D721Med (cell line): Measurements from ENCODE around the gene SPRING1.

Experiments used
- DNase-seq: peaks from one replicate; pipeline ENCODE4 v3.0.0; 2011; ENCODE audit warnings: low spot score; ENCODE audit not compliant: insufficient read length
- FAIRE-seq: peaks from 2 replicates; lab custom pipeline; 2011; peaks lifted over from hg19 to GRCh38; lab: Jason Lieb, UNC
- TF ChIP-seq, protein P1 (sequence below): IDR thresholded peaks from 2 replicates; pipeline ENCODE4 v1.5.1; 2012; ENCODE audit warnings: mild to moderate bottlenecking, control low read depth; ENCODE audit not compliant: insufficient read depth; ENCODE audit errors: missing control alignments

SPRING1 gene, protein sequence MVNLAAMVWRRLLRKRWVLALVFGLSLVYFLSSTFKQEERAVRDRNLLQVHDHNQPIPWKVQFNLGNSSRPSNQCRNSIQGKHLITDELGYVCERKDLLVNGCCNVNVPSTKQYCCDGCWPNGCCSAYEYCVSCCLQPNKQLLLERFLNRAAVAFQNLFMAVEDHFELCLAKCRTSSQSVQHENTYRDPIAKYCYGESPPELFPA

DNA sequence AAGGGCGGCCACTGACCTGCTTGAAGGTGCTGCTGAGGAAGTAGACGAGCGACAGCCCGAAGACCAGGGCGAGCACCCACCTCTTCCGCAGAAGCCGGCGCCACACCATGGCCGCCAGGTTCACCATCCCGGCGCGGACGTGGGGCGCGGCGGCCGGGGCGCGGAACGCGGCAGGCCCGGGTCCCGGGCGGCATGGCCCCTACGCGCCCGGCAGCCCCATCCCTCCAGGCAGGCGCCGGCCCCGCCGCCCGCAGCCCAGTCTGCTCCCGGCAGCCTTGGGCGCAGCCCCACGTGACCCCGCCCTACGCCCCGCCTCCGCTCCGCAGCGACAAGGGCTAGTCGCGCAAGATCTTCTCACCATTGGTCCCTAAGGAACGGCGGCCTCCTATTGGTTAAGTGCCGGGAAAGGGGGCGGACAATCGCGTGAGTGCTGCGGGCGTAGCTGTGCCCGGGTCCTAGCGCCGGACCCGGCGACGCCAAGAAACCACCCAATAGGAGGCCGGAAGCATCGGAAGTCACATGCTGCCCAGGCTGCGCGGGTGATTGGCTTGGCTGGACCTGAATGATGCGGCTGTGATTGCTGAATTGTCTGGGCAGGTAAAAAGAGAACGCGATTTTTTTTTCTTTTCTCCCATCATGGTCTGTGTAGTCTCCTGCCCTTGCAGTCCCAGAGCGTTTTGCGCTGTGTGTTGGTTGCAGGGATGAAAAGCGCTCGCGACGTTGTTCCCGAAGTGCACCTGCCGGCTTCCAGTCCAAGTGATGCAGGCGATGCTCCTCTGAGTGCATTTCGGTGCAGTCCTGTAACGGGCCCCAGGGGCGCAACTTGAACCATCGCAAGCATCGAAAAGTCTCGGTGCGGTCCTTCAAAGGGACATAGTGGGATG is at the start of gene SPRING1, which contains the start of gene RNFT2:
Gene SPRING1, minus strand, starts transcription at position 296 of the 884 bp plus-strand sequence. Its CDS starts 169 bp downstream, at position 127.
Gene RNFT2, plus strand, starts transcription at position 542 of the 884 bp plus-strand sequence. CDS start 2,183 bp downstream, outside the sequence.
- FAIRE-seq (no peak), DNase-seq (peak; percentile 98)
- TF ChIP-seq, protein P1, sequence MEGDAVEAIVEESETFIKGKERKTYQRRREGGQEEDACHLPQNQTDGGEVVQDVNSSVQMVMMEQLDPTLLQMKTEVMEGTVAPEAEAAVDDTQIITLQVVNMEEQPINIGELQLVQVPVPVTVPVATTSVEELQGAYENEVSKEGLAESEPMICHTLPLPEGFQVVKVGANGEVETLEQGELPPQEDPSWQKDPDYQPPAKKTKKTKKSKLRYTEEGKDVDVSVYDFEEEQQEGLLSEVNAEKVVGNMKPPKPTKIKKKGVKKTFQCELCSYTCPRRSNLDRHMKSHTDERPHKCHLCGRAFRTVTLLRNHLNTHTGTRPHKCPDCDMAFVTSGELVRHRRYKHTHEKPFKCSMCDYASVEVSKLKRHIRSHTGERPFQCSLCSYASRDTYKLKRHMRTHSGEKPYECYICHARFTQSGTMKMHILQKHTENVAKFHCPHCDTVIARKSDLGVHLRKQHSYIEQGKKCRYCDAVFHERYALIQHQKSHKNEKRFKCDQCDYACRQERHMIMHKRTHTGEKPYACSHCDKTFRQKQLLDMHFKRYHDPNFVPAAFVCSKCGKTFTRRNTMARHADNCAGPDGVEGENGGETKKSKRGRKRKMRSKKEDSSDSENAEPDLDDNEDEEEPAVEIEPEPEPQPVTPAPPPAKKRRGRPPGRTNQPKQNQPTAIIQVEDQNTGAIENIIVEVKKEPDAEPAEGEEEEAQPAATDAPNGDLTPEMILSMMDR, result no peak

DNA sequence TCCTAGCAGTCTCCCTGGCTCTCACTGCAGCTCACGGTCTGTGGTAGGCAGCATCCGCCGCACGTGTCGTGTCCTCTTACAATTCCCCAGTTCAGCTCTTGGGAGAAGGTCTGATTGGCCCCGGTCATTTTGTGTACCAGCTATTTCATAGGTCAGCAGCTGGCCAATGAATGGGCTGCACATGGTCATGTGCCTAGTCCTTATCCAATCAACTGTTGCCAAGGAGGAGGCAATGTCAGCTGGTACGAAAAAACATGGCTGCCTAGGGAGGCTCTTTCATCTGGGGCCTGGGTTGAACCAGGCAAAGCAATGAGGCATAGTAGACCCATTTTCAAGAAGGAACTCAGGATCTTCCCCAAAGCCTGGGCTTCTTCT is 46.4 kb upstream of the SPRING1 start:
- TF ChIP-seq, protein P1, result no peak
- FAIRE-seq (no peak), DNase-seq (no peak)

DNA sequence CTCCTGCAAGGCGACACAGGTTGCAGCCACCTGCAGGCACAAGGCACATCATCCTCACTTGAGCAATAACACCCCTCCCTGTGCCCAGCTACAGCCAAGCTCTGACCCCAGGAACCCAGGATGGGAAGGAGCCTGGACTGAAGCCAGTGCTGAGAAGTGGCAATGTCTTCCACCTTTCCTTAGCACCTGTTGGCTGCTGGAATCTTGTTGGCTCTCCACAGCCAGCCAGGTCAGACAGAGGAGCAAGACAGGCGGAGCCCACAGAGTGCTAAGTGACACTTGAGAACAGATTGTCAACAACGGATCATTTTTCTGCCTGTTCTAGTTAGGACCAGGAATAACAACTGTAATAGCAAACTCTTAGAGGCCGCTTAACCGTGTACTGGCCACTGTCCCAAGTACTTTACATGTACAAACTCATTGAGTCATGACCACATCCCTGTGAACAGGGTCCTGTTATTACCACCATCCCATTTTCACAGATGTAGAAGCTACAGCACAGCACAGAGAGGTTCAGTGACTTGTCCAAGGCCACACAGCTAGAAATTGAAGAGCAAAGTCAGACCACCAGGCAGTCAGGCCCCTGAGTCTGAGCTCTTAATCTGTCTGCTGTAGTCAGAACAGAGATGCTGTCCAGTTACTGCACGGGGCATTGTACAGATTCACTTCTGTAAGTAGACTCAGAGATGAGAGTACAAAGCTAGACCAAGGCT is 45.8 kb upstream of the SPRING1 start:
- TF ChIP-seq, protein P1, result no peak
- FAIRE-seq (no peak), DNase-seq (no peak)

DNA sequence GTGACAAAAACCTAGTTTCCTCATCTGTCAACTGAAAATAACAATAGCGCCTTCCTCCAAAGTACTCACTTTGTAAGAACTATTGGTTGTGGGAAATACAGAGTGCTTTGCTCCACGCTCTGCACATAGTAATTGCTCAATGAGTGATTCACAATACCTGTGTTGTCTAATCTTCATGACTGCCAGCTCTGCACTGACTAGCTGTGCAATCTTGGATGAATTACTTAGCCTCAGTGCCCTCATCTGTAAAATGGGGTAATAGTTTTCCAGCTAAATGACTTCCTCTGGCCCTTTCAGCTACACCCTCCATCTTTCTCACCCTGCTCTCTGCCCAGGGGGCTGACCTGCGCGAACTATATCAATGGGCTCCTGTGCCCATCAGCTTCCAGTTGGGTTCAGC is 43.1 kb upstream of the SPRING1 start:
- no peak for FAIRE-seq

DNA sequence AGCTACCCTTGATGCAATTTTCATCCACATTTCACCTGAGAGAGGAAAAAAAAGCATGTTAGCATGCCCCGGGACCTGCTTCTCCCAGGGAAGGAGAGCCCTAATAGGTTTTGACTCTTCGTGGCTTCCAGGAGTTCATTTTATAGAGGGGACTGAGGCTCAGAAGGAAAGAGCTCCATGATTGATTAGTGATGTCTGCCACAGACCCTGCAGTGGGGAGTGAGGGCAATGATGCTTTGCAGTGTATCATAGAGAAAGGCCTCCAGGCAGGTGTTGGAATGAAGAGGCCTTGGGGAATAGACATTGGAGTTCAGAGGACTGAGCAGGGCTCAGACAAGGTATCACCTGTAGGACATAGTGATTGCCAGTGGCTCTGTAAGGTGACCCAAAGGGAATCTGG is 41.7 kb upstream of the SPRING1 start:
- DNase-seq (no peak), FAIRE-seq (no peak)
- TF ChIP-seq, protein P1, result no peak

More for the DNA sequence above, 43.1 kb upstream of the SPRING1 start:
- TF ChIP-seq, protein P1, result no peak
- no peak for DNase-seq

DNA sequence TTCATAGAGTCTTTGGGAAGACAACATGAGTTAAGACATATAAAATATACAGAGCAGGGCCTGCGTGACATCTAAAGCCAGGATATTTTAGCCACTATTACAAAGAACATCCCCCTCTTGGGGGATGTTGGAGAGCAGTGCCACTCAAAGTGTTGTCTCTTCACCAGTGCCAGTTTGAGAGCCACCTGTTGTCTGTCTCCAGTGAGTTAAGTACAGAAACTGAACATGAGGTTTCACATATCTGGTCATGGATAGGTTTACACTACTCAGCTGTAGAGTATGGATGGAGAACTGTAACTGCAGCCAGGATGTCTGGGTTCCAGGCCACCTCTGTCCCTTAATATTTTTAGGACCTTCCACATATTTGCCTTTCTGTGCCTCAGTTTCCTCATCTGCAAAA is 39.4 kb upstream of the SPRING1 start:
- no peak for DNase-seq
- TF ChIP-seq, protein P1, result no peak
- no peak for FAIRE-seq
